ENCODE results near the gene PDE8B.
A peak's percentile ranks its signal among the peaks of the same experiment; 100 is the strongest.

Gene PDE8B

DNA sequence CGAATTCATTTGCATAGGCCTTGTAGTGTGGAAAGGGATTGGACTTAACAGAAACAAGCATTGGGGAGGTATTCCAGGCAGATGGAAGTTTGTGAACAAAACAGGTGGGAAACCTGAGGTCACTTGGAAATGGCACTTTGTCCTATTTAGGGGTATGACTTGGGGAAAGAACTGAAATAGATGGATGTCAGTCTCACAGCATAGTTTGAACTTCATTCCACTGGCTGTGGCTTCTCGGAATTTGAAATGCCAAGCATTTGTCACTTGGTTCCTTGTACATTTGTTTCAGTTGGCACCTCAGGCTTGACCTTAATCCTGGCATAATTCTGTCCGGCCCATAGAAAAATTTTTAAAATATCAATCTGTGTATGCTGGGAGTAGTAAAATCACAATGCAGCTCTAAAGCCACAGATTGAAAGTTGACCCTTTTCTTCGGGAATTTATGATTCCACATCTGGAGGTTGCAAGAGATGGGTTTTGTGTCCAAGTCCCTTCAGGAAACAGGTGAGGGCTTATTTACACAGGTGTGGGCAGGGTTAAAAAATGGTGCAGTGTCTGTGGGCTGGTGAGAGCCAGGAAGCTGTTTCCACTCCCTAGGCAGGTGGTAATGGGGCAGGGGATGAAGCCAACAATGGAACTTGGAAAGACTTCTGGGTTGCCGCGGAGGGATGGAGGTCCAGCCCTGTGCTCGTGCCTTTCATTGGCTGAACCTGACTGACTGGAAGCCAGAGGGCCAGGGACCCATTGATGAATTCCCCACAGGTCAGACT is 39.2 kb upstream of the PDE8B start:
- H3K9me3 ChIP-seq (ENCODE audit: low read depth, low read length): no peaks in the 10 kb centered on the region
- H3K36me3 ChIP-seq (ENCODE audit: insufficient read depth, low read length): no peaks in the 10 kb centered on the region
- no peak for TF ChIP-seq FOXP2 (optimal IDR thresholded peaks at IDR 0.05; ENCODE audit: control extremely low read depth, extremely low read length, insufficient read depth)
- TF ChIP-seq POLR2AphosphoS5 (IDR thresholded peaks at IDR 0.05; ENCODE audit: borderline replicate concordance, low read depth, low read length): no peak
- no peak for TF ChIP-seq EZH2 (IDR thresholded peaks at IDR 0.05)
- H3K4me3 ChIP-seq: no peak overlapping the region
- no peak overlapping the region for H3K9ac ChIP-seq (ENCODE audit: insufficient read length)
- no peak overlapping the region for H3K27ac ChIP-seq
- no peak for DNase-seq (ENCODE audit: low read depth, low spot score)

- Histone ChIP-seq H3K27ac (no peak overlapping the region), H3K9me3 (ENCODE audit: low read depth, low read length) (no peaks in the 10 kb centered on the region), H3K4me3 (no peak overlapping the region), H3K36me3 (ENCODE audit: insufficient read depth, low read length) (no peaks in the 10 kb centered on the region), H3K9ac (ENCODE audit: insufficient read length) (no peak overlapping the region)
- no peak for DNase-seq (ENCODE audit: low read depth, low spot score)
- TF ChIP-seq EZH2 (IDR thresholded peaks at IDR 0.05) (no peak), POLR2AphosphoS5 (IDR thresholded peaks at IDR 0.05; ENCODE audit: borderline replicate concordance, low read depth, low read length) (no peak), FOXP2 (optimal IDR thresholded peaks at IDR 0.05; ENCODE audit: control extremely low read depth, extremely low read length, insufficient read depth) (no peak)
These were observed 37.7 kb upstream of the PDE8B start for GRCh38 chr5:77172713-77173328.

DNA sequence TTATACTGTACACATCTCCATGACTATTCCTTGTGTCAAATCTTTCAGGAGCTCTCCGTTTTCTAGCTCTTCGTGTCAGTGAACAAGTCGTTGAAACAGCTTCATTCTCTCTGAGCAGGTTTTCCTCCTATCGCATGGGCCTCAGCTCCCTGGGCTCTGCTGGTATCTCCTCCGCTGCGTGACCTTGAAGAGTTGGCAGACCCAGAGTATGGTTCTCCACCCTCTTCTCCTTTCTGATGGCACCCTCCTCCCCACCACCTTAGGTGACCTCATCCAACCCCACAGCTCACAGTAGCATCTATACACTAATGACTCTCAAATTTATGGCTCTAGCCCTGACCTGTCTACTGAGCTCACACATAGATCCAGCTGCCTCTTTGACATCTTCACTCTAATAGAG is 36.0 kb upstream of the PDE8B start:
- no peak for DNase-seq (ENCODE audit: low read depth, low spot score)
- TF ChIP-seq EZH2 (IDR thresholded peaks at IDR 0.05): no peak
- TF ChIP-seq POLR2AphosphoS5 (IDR thresholded peaks at IDR 0.05; ENCODE audit: borderline replicate concordance, low read depth, low read length): no peak
- TF ChIP-seq FOXP2 (optimal IDR thresholded peaks at IDR 0.05; ENCODE audit: control extremely low read depth, extremely low read length, insufficient read depth): no peak
- Histone ChIP-seq H3K36me3 (ENCODE audit: insufficient read depth, low read length) (no peaks in the 10 kb centered on the region), H3K9ac (ENCODE audit: insufficient read length) (no peak overlapping the region), H3K4me3 (no peak overlapping the region), H3K9me3 (ENCODE audit: low read depth, low read length) (no peaks in the 10 kb centered on the region), H3K27ac (no peak overlapping the region)

- H3K27ac ChIP-seq: no peak overlapping the region
- no peak for TF ChIP-seq EZH2 (IDR thresholded peaks at IDR 0.05)
- TF ChIP-seq POLR2AphosphoS5 (IDR thresholded peaks at IDR 0.05; ENCODE audit: borderline replicate concordance, low read depth, low read length): no peak
- no peak overlapping the region for H3K9ac ChIP-seq (ENCODE audit: insufficient read length)
- no peak overlapping the region for H3K4me3 ChIP-seq
- H3K9me3 ChIP-seq (ENCODE audit: low read depth, low read length): no peaks in the 10 kb centered on the region
- DNase-seq (ENCODE audit: low read depth, low spot score): no peak
- no peaks in the 10 kb centered on the region for H3K36me3 ChIP-seq (ENCODE audit: insufficient read depth, low read length)
These were observed 35.2 kb upstream of the PDE8B start for GRCh38 chr5:77175231-77175630.

DNA sequence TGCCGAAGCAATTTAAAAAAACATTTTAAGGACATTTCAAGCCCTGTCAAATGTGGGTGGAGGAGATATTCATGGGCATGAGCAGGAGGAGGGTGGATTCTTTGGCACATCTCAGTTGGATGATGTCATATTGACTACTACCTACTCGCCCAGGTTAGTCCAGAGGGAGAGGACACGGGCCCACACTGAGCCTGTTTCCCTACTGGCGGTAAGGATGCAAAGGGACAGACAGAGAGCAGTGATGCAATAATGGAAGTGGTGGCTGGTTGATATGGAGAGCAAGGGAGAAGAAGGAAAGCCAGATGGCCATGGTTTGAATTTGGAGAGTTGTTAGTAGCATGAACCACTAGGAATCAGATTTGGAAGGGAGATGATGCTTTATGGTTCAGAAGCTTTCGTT is 34.1 kb upstream of the PDE8B start:
- no peak for DNase-seq (ENCODE audit: low read depth, low spot score)

GRCh38 chr5:77177576-77177975 is 32.9 kb upstream of the PDE8B start:
- no peak for DNase-seq (ENCODE audit: low read depth, low spot score)
- TF ChIP-seq POLR2AphosphoS5 (IDR thresholded peaks at IDR 0.05; ENCODE audit: borderline replicate concordance, low read depth, low read length): no peak
- no peak for TF ChIP-seq EZH2 (IDR thresholded peaks at IDR 0.05)
- no peak for TF ChIP-seq FOXP2 (optimal IDR thresholded peaks at IDR 0.05; ENCODE audit: control extremely low read depth, extremely low read length, insufficient read depth)
- H3K9me3 ChIP-seq (ENCODE audit: low read depth, low read length): no peaks in the 10 kb centered on the region
- H3K4me3 ChIP-seq: no peak overlapping the region
- no peak overlapping the region for H3K9ac ChIP-seq (ENCODE audit: insufficient read length)
- no peak overlapping the region for H3K27ac ChIP-seq
- no peaks in the 10 kb centered on the region for H3K36me3 ChIP-seq (ENCODE audit: insufficient read depth, low read length)

More for the DNA sequence above, 34.1 kb upstream of the PDE8B start:
- no peak for TF ChIP-seq POLR2AphosphoS5 (IDR thresholded peaks at IDR 0.05; ENCODE audit: borderline replicate concordance, low read depth, low read length)
- no peak for TF ChIP-seq EZH2 (IDR thresholded peaks at IDR 0.05)
- no peak for TF ChIP-seq FOXP2 (optimal IDR thresholded peaks at IDR 0.05; ENCODE audit: control extremely low read depth, extremely low read length, insufficient read depth)
- Histone ChIP-seq H3K36me3 (ENCODE audit: insufficient read depth, low read length) (no peaks in the 10 kb centered on the region), H3K27ac (no peak overlapping the region), H3K9ac (ENCODE audit: insufficient read length) (no peak overlapping the region), H3K4me3 (no peak overlapping the region), H3K9me3 (ENCODE audit: low read depth, low read length) (no peaks in the 10 kb centered on the region)

DNA sequence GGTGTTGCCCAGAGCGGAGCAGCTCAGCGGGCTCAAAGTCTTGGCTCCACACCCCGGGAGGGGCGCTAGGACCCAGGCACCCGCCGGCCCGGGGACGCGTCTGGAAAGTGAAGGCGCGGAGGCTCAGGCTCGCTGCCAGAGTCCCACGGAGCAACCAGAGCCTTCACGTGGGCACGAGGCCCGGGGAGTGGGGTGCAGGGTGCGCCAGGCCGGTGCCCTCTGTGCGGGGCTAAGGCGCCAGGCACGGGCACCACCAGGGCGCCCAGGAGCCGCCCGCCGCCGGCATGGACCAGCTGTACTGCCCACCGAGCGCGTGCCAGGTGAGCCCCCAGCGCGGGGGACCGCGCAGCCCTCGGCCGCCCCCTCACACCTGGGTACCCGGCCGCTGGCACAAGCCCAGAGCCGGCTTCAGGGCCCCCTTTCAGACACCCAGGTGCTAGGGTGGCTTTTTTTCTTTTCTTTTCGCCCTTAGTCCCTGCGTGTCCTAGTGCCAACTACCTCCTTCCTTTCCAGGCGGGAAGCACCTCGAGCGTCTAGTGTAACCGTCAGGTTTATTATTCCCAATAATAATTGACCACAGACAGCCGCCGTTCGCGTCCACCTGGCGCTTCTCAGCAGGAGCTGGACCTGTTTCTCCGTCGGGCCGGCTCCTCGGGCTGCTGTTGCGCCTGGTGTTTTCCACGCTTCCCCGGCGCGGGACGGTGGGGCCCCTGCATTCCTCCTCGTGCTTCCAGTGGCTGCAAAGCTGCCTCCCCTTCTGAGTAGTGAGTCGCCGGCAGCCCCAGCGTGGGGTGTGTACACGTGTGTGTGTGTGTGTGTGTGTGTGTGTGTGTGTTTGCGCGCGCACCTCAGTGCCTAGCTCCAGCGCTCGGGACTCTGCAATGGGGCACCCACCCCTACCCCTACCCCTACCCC is 30.1 kb upstream of the PDE8B start:
- Histone ChIP-seq H3K27ac (no peak overlapping the region), H3K9ac (ENCODE audit: insufficient read length) (no peak overlapping the region), H3K4me3 (peak overlapping the region; percentile 37), H3K9me3 (ENCODE audit: low read depth, low read length) (no peaks in the 10 kb centered on the region), H3K36me3 (ENCODE audit: insufficient read depth, low read length) (no peaks in the 10 kb centered on the region)
- no peak for DNase-seq (ENCODE audit: low read depth, low spot score)
- TF ChIP-seq FOXP2 (optimal IDR thresholded peaks at IDR 0.05; ENCODE audit: control extremely low read depth, extremely low read length, insufficient read depth) (no peak), EZH2 (IDR thresholded peaks at IDR 0.05) (no peak), POLR2AphosphoS5 (IDR thresholded peaks at IDR 0.05; ENCODE audit: borderline replicate concordance, low read depth, low read length) (no peak)

DNA sequence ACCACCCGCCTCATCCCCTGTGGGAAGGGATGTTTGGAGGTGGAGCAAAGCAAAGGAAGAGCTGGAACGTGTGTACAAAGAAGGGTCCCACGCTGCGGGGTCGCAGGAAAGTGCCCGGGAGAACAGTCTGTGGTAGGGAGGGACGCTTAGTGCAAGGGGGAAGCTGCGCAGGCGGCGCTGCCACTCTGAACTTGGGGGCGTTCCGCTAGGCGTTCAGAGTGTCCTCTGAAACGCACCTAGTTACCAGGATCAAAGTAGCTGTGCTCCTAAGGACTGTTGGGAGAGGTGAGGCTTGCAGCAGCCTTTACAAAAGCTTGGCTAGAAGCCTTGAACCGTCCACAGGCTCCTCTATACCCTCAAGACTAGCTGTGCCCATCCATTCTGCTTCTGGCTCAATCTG is 29.3 kb upstream of the PDE8B start:
- no peak overlapping the region for H3K27ac ChIP-seq

More for the DNA sequence above, 29.3 kb upstream of the PDE8B start:
- no peak for DNase-seq (ENCODE audit: low read depth, low spot score)
- no peaks in the 10 kb centered on the region for H3K9me3 ChIP-seq (ENCODE audit: low read depth, low read length)
- no peak overlapping the region for H3K9ac ChIP-seq (ENCODE audit: insufficient read length)
- TF ChIP-seq EZH2 (IDR thresholded peaks at IDR 0.05) (no peak), POLR2AphosphoS5 (IDR thresholded peaks at IDR 0.05; ENCODE audit: borderline replicate concordance, low read depth, low read length) (no peak), FOXP2 (optimal IDR thresholded peaks at IDR 0.05; ENCODE audit: control extremely low read depth, extremely low read length, insufficient read depth) (no peak)
- H3K4me3 ChIP-seq: no peak overlapping the region
- H3K36me3 ChIP-seq (ENCODE audit: insufficient read depth, low read length): no peaks in the 10 kb centered on the region

Data from SK-N-MC (cell line).